MM.1S (cell line): ENCODE results near the gene MEF2C.

Source experiments
- DNase-seq: peaks from one replicate; pipeline ENCODE4 v3.0.0-alpha.2; 2015
- H2AFZ ChIP-seq: fragments of 300-600 bp; sonication (generic); 2 replicates; pipeline ENCODE4 v1.6.0; 2016; ENCODE audit warnings: antibody characterized with exemption, low read length
- H3F3A ChIP-seq: fragments of 300-600 bp; sonication (generic); 2 replicates; pipeline ENCODE4 v1.6.1; 2016; ENCODE audit warnings: mild to moderate bottlenecking, antibody characterized with exemption, low read length, moderate library complexity, mixed read lengths; ENCODE audit not compliant: insufficient read depth
- H3K27ac ChIP-seq: fragments of 300-600 bp; sonication (generic); 2 replicates; pipeline ENCODE4 v1.5.1; 2016; ENCODE audit warnings: mild to moderate bottlenecking, low read length
- H3K27me3 ChIP-seq: fragments of 300-600 bp; sonication (generic); replicated peaks from 2 replicates; pipeline ENCODE4 v1.6.0; 2016; ENCODE audit warnings: low read length; ENCODE audit not compliant: insufficient read depth
- H3K36me3 ChIP-seq: fragments of 300-600 bp; sonication (generic); replicated peaks from 2 replicates; pipeline ENCODE4 v1.6.1; 2016; ENCODE audit warnings: mild to moderate bottlenecking, low read length, mixed read lengths; ENCODE audit not compliant: insufficient read depth
- H3K4me1 ChIP-seq: fragments of 300-600 bp; sonication (generic); 2 replicates; pipeline ENCODE4 v1.6.1; 2016; ENCODE audit warnings: low read length, mixed read lengths
- H3K4me2 ChIP-seq: fragments of 300-600 bp; sonication (generic); 2 replicates; pipeline ENCODE4 v1.6.0; 2016; ENCODE audit warnings: low read depth, low read length
- H3K4me3 ChIP-seq: fragments of 300-600 bp; sonication (generic); 2 replicates; pipeline ENCODE4 v1.5.1; 2016; ENCODE audit warnings: low read length, mixed read lengths
- H3K79me2 ChIP-seq: fragments of 300-600 bp; sonication (generic); 2 replicates; pipeline ENCODE4 v1.6.1; 2016; ENCODE audit warnings: mixed run types, low read length, mixed read lengths
- H3K9ac ChIP-seq: fragments of 300-600 bp; sonication (generic); 2 replicates; pipeline ENCODE4 v1.6.1; 2016; ENCODE audit warnings: low read length, mixed read lengths
- H3K9me2 ChIP-seq: fragments of 300-600 bp; sonication (generic); replicated peaks from 2 replicates; pipeline ENCODE4 v1.6.1; 2016; ENCODE audit warnings: mild to moderate bottlenecking, low read length, mixed read lengths; ENCODE audit not compliant: insufficient read depth
- H3K9me3 ChIP-seq: fragments of 300-600 bp; sonication (generic); replicated peaks from 2 replicates; pipeline ENCODE4 v1.6.1; 2016; ENCODE audit warnings: mild to moderate bottlenecking, low read length, mixed read lengths; ENCODE audit not compliant: insufficient read depth
- H4K20me1 ChIP-seq: fragments of 300-600 bp; sonication (generic); 2 replicates; pipeline ENCODE4 v1.6.1; 2016; ENCODE audit warnings: mild to moderate bottlenecking, low read length, moderate library complexity, mixed read lengths; ENCODE audit not compliant: insufficient read depth
- EZH2 ChIP-seq: fragments of 300-600 bp; sonication (generic); optimal IDR thresholded peaks from 2 replicates; pipeline ENCODE3; 2017; ENCODE audit warnings: low read depth, mild to moderate bottlenecking, antibody characterized with exemption, low read length, mixed read lengths
- EZH2phosphoT487 ChIP-seq: fragments of 300-600 bp; sonication (generic); IDR thresholded peaks from 2 replicates; pipeline ENCODE4 v1.6.1; 2018; ENCODE audit warnings: antibody characterized with exemption, low read length
- TF ChIP-seq, protein P1 (sequence below): fragments of 300-600 bp; sonication (generic); IDR thresholded peaks from 2 replicates; pipeline ENCODE4 v1.5.1; 2016; ENCODE audit warnings: antibody characterized with exemption, low read length, mixed read lengths

The MEF2C gene

DNA sequence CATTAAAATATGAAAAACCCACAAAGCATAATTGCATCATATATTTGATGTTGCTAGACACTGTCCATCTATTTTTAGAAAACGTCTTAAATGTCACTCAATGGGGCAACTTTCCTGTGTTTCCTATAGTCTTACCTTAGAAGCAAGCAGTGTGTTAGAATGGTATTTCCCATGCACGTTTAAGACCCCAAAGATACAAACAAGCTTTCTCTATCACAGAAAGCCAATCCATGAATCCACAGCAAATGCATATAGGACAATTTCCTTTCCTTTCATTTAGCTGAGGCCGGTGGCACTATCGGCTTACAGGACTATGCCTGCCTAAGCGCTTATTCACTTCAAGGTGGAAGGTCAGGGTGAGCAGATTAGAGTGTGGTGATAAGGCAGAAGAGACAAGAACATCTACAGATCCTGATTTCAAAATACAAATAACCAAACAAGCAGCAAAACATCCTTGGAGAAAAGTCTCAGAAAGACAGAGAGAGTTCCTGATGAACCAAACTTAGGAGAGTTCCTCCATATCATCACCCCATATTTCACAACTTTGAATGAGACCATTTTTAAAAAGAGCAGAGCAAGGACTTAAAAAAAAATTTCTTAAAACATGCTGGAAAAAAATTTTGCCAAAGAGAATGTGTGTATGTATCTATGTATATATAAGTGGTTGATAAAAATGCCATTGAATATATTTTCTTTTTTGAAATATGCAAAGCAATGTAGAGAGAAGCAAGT lies 57.2 kb downstream of the MEF2C start:
- H3K4me2 ChIP-seq = peak overlapping the region; percentile 96
- TF ChIP-seq EZH2 = no peak
- TF ChIP-seq, protein P1, sequence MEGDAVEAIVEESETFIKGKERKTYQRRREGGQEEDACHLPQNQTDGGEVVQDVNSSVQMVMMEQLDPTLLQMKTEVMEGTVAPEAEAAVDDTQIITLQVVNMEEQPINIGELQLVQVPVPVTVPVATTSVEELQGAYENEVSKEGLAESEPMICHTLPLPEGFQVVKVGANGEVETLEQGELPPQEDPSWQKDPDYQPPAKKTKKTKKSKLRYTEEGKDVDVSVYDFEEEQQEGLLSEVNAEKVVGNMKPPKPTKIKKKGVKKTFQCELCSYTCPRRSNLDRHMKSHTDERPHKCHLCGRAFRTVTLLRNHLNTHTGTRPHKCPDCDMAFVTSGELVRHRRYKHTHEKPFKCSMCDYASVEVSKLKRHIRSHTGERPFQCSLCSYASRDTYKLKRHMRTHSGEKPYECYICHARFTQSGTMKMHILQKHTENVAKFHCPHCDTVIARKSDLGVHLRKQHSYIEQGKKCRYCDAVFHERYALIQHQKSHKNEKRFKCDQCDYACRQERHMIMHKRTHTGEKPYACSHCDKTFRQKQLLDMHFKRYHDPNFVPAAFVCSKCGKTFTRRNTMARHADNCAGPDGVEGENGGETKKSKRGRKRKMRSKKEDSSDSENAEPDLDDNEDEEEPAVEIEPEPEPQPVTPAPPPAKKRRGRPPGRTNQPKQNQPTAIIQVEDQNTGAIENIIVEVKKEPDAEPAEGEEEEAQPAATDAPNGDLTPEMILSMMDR = no peak
- TF ChIP-seq EZH2phosphoT487 = no peak
- H3K4me3 ChIP-seq = peak overlapping the region; percentile 71
- peaks cover 69% of the 10 kb centered on the region for H3F3A ChIP-seq
- H3K9ac ChIP-seq = peak overlapping the region; percentile 88
- no peaks in the 10 kb centered on the region; the same call in 1 of the 2 replicates for H3K36me3 ChIP-seq
- H3K9me3 ChIP-seq = no peaks in the 10 kb centered on the region
- H3K9me2 ChIP-seq = no peaks in the 10 kb centered on the region
- peaks cover 13% of the 10 kb centered on the region for H3K4me1 ChIP-seq
- DNase-seq = peak; percentile 61
- no peak overlapping the region for H2AFZ ChIP-seq
- H4K20me1 ChIP-seq = no peaks in the 10 kb centered on the region
- peak overlapping the region; percentile 97 for H3K27ac ChIP-seq
- peaks cover 99% of the 10 kb centered on the region for H3K79me2 ChIP-seq
- no peaks in the 10 kb centered on the region for H3K27me3 ChIP-seq

GRCh38 chr5:88824892-88825583 lies 57.9 kb downstream of the MEF2C start:
- no peaks in the 10 kb centered on the region for H3K9me2 ChIP-seq
- DNase-seq = peak; percentile 26
- no peaks in the 10 kb centered on the region for H3K27me3 ChIP-seq
- H3K4me1 ChIP-seq = 0 out of 2 replicates have a peak, but pooled peaks cover 7% of the 10 kb centered on the region
- peaks cover 99% of the 10 kb centered on the region for H3K79me2 ChIP-seq
- H4K20me1 ChIP-seq = no peaks in the 10 kb centered on the region
- no peaks in the 10 kb centered on the region; the same call in 1 of the 2 replicates for H3K36me3 ChIP-seq
- peak overlapping the region; percentile 71 for H3K4me3 ChIP-seq
- H3K9ac ChIP-seq = peak overlapping the region; percentile 88
- H2AFZ ChIP-seq = no peak overlapping the region
- H3K9me3 ChIP-seq = no peaks in the 10 kb centered on the region
- peak overlapping the region; percentile 96 for H3K4me2 ChIP-seq
- H3K27ac ChIP-seq = peak overlapping the region; percentile 97
- H3F3A ChIP-seq = peaks cover 69% of the 10 kb centered on the region
- TF ChIP-seq, protein P1 = no peak
- no peak for TF ChIP-seq EZH2phosphoT487
- no peak for TF ChIP-seq EZH2

- Histone ChIP-seq H3K9ac (peak overlapping the region; percentile 88), H2AFZ (no peak overlapping the region), H3K9me2 (no peaks in the 10 kb centered on the region), H3K4me3 (peak overlapping the region; percentile 71), H3K36me3 (no peaks in the 10 kb centered on the region; the same call in 1 of the 2 replicates), H3K4me2 (peak overlapping the region; percentile 96), H3K9me3 (no peaks in the 10 kb centered on the region), H3K27ac (peak overlapping the region; percentile 97), H3K27me3 (no peaks in the 10 kb centered on the region), H3K79me2 (peaks cover 99% of the 10 kb centered on the region), H3K4me1 (0 out of 2 replicates have a peak, but pooled peaks cover 7% of the 10 kb centered on the region), H4K20me1 (no peaks in the 10 kb centered on the region), H3F3A (peaks cover 69% of the 10 kb centered on the region)
- peak; percentile 76 for DNase-seq
- TF ChIP-seq EZH2 (no peak), EZH2phosphoT487 (no peak)
- TF ChIP-seq, protein P1 = no peak
Measured at GRCh38 chr5:88824141-88824540, 58.8 kb downstream of the MEF2C start.
